K562 (cell line): Measurements from ENCODE around the gene GRPEL2. TPM values are rescaled to one million over a fixed set of nuclear protein-coding genes. Genes with fewer than 3 reads are reported as not detected.
A peak's percentile ranks its signal among the peaks of the same experiment; 100 is the strongest.

ENCODE experiments used
- MCM3 ChIP-seq: fragments of 450-650 bp; IDR thresholded peaks from 2 replicates; pipeline ENCODE4 v1.6.1; 2016
- MXI1 ChIP-seq: IDR thresholded peaks from 2 replicates; pipeline ENCODE4 v1.6.1; 2011; ENCODE audit warnings: low read depth, mild to moderate bottlenecking, improper control_type of control experiment, low read length
- NFIX ChIP-seq: fragments of 250-450 bp; sonication (Bioruptor Pico); IDR thresholded peaks from 2 replicates; pipeline ENCODE4 v1.4.0; 2020; ENCODE audit warnings: low read depth, mild to moderate bottlenecking, moderate library complexity
- TAF15 ChIP-seq: fragments of 200-400 bp; formaldehyde crosslinking; IDR thresholded peaks from 2 replicates; pipeline ENCODE4 v1.6.1; 2017; ENCODE audit warnings: mild to moderate bottlenecking, low read depth, low read length, moderate library complexity
- U2AF2 ChIP-seq: fragments of 200-400 bp; formaldehyde crosslinking; optimal IDR thresholded peaks from 2 replicates; pipeline ENCODE3; 2017; ENCODE audit warnings: low read depth, mild to moderate bottlenecking, low read length
- ZBTB1 ChIP-seq: sonication (generic); formaldehyde crosslinking; IDR thresholded peaks from 2 replicates; pipeline ENCODE4 v1.8.1; 2023; ENCODE audit warnings: missing genetic modification reagents, low read depth, mild to moderate bottlenecking, borderline replicate concordance
- ZNF583 ChIP-seq: fragments of 250-450 bp; sonication (Bioruptor Pico); IDR thresholded peaks from 2 replicates; pipeline ENCODE4 v1.4.0; 2020
- polyA plus RNA-seq, 8 experiments: library from polyadenylated mRNA; depleted of rRNA in 4 of 8; stranded (reverse) in 5 of 8; unstranded in 3 of 8; fragments of >200 nt; fragmentation: Nextera tagmentation in 2 of 8; fragmentation: Illumina TruSeq in 1 of 8; extraction: Ambion mirVana in 2 of 8; extraction: Trizol in 1 of 8; gene quantifications; 2 replicates each; pipeline versions ENCODE4 v1.2.1 to v1.2.3, GENCODE V29; 2011 to 2014; ENCODE audit warnings: inconsistent platforms in 1 of 8, missing spikeins in 1 of 8
- total RNA-seq, 7 experiments: library from RNA; depleted of rRNA in 6 of 7; stranded (reverse); fragments of >200 nt in 6 of 7; fragmentation: Illumina TruSeq in 2 of 7; extraction: Trizol in 2 of 7; gene quantifications; 2 replicates each; pipeline versions ENCODE4 v1.2.1 to v1.2.3, GENCODE V29; 2011 to 2021; ENCODE audit warnings: low replicate concordance in 1 of 7
- TF ChIP-seq, protein P1 (sequence below): fragments of 450-650 bp; IDR thresholded peaks from 2 replicates; pipeline ENCODE4 v1.6.1; 2016; ENCODE audit warnings: mild to moderate bottlenecking
- TF ChIP-seq, protein P2 (sequence below), 2 experiments: fragments of 450-650 bp; IDR thresholded peaks; 2 replicates each; pipeline ENCODE4 v1.6.1; 2016; ENCODE audit warnings: mild to moderate bottlenecking in 2 of 2, borderline replicate concordance in 1 of 2, low read depth in 1 of 2, moderate library complexity in 1 of 2
- TF ChIP-seq, protein P3 (sequence below): fragments of 450-650 bp; IDR thresholded peaks from 2 replicates; pipeline ENCODE4 v1.6.1; 2016; ENCODE audit warnings: antibody characterized with exemption
- TF ChIP-seq, protein P4 (sequence below): sonication (generic); formaldehyde crosslinking; IDR thresholded peaks from 2 replicates; pipeline ENCODE4 v1.8.1; 2023; ENCODE audit warnings: missing genetic modification reagents, mild to moderate bottlenecking, borderline replicate concordance

Gene GRPEL2
- total and polyA plus RNA-seq, 9 of the 15 experiments (the other 6 are each of a cell fraction or from before 2014, with no cell fraction given) = 11.2 to 40.5 (median 25.8) TPM

DNA sequence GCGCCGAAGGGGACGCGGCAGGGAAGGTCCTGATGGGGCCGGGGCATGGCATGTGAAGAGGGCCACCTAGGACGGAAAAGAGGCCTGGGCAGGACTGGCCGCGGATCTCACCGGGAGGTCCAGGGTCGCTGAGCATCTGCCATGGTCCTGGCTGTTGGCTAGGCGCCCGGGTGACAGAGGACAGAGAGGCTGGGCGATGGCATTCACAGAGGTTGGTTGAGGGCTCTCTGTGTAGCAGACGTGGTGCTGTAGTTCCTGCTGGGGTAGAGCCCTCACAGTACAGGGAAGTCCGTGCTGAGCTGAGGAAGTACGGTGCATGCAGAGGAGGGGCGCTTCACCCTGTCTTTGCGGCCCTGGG is 13.0 kb downstream of the GRPEL2 start (continued):
- TF ChIP-seq, protein P1, sequence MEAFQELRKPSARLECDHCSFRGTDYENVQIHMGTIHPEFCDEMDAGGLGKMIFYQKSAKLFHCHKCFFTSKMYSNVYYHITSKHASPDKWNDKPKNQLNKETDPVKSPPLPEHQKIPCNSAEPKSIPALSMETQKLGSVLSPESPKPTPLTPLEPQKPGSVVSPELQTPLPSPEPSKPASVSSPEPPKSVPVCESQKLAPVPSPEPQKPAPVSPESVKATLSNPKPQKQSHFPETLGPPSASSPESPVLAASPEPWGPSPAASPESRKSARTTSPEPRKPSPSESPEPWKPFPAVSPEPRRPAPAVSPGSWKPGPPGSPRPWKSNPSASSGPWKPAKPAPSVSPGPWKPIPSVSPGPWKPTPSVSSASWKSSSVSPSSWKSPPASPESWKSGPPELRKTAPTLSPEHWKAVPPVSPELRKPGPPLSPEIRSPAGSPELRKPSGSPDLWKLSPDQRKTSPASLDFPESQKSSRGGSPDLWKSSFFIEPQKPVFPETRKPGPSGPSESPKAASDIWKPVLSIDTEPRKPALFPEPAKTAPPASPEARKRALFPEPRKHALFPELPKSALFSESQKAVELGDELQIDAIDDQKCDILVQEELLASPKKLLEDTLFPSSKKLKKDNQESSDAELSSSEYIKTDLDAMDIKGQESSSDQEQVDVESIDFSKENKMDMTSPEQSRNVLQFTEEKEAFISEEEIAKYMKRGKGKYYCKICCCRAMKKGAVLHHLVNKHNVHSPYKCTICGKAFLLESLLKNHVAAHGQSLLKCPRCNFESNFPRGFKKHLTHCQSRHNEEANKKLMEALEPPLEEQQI = no peak
- no peak for TF ChIP-seq TAF15
- no peak for TF ChIP-seq ZNF583 (CRISPR knock-in tag)
- TF ChIP-seq U2AF2 = no peak
- no peak for TF ChIP-seq NFIX (CRISPR knock-in tag)
- TF ChIP-seq, protein P2, sequence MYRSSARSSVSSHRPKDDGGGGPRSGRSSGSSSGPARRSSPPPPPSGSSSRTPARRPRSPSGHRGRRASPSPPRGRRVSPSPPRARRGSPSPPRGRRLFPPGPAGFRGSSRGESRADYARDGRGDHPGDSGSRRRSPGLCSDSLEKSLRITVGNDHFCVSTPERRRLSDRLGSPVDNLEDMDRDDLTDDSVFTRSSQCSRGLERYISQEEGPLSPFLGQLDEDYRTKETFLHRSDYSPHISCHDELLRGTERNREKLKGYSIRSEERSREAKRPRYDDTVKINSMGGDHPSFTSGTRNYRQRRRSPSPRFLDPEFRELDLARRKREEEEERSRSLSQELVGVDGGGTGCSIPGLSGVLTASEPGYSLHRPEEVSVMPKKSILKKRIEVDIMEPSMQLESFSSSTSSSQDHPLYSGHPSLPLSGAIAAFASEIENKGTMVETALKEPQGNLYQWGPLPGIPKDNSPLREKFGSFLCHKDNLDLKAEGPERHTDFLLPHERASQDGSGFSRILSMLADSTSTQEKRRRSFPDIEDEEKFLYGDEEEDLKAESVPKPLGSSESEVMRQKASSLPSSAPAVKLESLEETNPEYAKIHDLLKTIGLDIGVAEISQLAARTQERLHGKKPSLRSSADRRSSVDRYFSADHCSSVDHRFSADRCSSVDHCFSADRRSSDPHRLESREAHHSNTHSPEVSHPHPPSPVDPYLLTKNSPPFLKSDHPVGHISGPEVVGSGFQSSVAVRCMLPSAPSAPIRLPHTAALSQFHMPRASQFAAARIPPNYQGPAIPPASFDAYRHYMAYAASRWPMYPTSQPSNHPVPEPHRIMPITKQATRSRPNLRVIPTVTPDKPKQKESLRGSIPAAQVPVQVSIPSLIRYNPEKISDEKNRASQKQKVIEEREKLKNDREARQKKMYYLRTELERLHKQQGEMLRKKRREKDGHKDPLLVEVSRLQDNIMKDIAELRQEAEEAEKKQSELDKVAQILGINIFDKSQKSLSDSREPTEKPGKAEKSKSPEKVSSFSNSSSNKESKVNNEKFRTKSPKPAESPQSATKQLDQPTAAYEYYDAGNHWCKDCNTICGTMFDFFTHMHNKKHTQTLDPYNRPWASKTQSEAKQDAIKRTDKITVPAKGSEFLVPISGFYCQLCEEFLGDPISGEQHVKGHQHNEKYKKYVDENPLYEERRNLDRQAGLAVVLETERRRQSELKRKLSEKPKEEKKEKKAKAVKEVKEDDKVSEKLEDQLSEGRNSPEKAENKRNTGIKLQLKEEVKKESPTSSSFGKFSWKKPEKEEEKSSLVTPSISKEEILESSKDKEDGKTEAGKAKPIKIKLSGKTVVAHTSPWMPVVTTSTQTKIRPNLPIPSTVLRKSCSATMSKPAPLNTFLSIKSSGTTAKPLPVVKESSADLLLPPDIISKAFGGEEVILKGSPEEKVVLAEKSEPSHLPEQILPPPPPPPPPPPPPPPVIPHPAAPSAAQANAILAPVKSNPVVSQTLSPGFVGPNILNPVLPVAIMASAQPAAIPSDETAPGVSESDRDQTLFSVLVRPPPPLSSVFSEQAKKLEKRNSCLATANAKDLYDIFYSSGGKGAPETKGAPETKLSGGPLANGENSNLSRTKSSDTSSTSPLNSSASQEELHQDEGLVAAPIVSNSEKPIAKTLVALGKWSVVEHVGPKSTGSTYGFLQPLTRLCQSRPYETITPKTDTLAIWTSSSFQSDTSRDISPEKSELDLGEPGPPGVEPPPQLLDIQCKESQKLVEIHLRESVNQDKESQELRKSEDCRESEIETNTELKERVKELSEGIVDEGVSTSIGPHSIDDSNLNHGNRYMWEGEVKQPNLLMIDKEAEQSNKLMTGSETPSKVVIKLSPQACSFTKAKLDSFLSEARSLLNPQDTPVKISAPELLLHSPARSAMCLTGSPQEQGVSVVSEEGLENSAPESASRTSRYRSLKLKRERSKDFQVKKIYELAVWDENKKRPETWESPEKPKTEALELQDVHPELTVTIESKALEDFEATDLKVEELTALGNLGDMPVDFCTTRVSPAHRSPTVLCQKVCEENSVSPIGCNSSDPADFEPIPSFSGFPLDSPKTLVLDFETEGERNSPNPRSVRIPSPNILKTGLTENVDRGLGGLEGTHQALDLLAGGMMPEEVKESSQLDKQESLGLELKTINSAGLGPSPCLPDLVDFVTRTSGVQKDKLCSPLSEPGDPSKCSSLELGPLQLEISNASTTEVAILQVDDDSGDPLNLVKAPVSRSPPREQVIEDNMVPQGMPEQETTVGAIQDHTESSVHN (IDR thresholded peaks at IDR 0.05; ENCODE audit: borderline replicate concordance in 1 of 2, low read depth in 1 of 2) = no peak
- no peak for TF ChIP-seq MCM3
- 0 out of 2 replicates have a peak, but pooled peaks have one; percentile 22 for TF ChIP-seq ZBTB1 (CRISPR knock-in tag)
- TF ChIP-seq, protein P3, sequence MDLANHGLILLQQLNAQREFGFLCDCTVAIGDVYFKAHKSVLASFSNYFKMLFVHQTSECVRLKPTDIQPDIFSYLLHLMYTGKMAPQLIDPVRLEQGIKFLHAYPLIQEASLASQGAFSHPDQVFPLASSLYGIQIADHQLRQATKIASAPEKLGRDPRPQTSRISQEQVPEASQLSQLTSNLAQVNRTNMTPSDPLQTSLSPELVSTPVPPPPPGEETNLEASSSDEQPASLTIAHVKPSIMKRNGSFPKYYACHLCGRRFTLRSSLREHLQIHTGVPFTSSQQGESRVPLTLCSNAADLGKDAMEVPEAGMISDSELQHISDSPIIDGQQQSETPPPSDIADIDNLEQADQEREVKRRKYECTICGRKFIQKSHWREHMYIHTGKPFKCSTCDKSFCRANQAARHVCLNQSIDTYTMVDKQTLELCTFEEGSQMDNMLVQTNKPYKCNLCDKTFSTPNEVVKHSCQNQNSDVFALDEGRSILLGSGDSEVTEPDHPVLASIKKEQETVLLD = no peak
- TF ChIP-seq, protein P4, sequence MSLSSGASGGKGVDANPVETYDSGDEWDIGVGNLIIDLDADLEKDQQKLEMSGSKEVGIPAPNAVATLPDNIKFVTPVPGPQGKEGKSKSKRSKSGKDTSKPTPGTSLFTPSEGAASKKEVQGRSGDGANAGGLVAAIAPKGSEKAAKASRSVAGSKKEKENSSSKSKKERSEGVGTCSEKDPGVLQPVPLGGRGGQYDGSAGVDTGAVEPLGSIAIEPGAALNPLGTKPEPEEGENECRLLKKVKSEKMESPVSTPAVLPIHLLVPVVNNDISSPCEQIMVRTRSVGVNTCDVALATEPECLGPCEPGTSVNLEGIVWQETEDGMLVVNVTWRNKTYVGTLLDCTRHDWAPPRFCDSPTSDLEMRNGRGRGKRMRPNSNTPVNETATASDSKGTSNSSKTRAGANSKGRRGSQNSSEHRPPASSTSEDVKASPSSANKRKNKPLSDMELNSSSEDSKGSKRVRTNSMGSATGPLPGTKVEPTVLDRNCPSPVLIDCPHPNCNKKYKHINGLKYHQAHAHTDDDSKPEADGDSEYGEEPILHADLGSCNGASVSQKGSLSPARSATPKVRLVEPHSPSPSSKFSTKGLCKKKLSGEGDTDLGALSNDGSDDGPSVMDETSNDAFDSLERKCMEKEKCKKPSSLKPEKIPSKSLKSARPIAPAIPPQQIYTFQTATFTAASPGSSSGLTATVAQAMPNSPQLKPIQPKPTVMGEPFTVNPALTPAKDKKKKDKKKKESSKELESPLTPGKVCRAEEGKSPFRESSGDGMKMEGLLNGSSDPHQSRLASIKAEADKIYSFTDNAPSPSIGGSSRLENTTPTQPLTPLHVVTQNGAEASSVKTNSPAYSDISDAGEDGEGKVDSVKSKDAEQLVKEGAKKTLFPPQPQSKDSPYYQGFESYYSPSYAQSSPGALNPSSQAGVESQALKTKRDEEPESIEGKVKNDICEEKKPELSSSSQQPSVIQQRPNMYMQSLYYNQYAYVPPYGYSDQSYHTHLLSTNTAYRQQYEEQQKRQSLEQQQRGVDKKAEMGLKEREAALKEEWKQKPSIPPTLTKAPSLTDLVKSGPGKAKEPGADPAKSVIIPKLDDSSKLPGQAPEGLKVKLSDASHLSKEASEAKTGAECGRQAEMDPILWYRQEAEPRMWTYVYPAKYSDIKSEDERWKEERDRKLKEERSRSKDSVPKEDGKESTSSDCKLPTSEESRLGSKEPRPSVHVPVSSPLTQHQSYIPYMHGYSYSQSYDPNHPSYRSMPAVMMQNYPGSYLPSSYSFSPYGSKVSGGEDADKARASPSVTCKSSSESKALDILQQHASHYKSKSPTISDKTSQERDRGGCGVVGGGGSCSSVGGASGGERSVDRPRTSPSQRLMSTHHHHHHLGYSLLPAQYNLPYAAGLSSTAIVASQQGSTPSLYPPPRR = 0 out of 2 replicates have a peak, but pooled peaks have one; percentile 30
- no peak for TF ChIP-seq MXI1
